GM12801 (cell line): Measurements from ENCODE around the gene FHIT.

Experiments
- TF ChIP-seq, protein P1 (sequence below): IDR thresholded peaks from one replicate; pipeline ENCODE4 v1.5.1; 2011; ENCODE audit warnings: control low read depth; ENCODE audit not compliant: insufficient read length; ENCODE audit errors: extremely low read depth

Gene FHIT

DNA sequence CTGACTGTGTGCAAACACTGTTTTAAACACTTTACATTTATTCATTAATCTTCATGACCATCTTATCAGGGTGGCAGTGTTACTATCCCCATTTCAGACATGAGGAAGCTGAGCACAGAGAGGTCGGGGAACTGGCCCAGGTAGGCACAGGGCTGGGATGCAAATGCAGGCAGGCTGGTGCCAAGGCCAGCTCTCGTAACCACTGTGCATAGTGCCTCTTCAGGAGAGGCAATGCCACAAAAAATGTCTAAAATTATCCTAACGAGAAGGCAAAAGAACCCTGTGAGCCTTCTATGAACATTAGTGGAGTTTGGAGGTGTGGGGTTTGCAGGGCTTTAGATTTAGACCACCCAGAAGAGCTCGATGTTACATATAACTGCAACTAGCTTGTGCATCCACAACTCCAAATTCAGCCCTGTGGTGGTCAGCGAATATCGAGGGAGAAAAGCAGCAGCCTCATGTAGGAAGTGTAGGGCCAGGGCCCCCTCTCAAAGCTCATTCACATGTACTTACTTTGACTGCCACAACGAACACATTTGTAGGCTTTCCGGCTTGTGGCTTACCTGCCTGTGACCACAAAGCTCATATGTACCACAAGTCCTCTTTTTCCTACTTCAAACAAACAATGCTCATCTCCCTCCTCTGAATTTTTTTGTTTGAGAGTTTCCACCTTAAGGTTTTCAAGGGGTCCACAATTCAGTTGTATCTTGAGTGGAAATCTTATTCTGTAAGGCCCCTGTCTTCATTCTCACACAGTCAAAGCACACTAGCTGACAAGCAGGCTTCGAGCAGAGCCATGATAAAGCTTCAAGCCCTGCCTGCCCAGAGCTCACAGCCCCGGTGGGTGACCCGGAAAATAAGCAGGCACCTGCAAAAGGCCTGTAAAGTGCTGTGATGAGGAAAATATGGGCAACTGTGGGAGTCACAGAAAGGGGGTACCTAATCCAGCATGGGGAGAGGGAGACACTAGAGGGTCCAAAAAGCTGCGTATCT, 1478.5 kb downstream of the FHIT start:
- TF ChIP-seq, protein P1, sequence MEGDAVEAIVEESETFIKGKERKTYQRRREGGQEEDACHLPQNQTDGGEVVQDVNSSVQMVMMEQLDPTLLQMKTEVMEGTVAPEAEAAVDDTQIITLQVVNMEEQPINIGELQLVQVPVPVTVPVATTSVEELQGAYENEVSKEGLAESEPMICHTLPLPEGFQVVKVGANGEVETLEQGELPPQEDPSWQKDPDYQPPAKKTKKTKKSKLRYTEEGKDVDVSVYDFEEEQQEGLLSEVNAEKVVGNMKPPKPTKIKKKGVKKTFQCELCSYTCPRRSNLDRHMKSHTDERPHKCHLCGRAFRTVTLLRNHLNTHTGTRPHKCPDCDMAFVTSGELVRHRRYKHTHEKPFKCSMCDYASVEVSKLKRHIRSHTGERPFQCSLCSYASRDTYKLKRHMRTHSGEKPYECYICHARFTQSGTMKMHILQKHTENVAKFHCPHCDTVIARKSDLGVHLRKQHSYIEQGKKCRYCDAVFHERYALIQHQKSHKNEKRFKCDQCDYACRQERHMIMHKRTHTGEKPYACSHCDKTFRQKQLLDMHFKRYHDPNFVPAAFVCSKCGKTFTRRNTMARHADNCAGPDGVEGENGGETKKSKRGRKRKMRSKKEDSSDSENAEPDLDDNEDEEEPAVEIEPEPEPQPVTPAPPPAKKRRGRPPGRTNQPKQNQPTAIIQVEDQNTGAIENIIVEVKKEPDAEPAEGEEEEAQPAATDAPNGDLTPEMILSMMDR: no peak

DNA sequence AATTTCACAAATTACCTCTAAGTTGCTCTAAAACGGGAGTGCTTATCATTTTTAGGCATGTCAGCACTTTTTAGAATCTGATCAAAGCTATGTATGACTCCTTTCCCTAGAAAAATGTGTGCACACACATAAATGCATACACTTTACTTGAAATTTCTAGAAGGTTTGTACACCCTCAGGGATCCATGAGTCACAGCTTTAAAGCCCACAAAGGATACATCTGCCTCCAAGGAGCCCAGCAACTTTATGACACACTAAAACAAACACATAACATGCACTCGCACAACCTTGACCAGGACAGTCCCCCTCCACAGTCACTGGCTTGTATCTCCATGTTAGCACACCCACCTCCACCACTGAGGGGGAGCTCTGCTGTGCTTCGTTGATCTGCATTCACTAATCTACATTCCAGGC, 1479.5 kb downstream of the FHIT start:
- TF ChIP-seq, protein P1: no peak

DNA sequence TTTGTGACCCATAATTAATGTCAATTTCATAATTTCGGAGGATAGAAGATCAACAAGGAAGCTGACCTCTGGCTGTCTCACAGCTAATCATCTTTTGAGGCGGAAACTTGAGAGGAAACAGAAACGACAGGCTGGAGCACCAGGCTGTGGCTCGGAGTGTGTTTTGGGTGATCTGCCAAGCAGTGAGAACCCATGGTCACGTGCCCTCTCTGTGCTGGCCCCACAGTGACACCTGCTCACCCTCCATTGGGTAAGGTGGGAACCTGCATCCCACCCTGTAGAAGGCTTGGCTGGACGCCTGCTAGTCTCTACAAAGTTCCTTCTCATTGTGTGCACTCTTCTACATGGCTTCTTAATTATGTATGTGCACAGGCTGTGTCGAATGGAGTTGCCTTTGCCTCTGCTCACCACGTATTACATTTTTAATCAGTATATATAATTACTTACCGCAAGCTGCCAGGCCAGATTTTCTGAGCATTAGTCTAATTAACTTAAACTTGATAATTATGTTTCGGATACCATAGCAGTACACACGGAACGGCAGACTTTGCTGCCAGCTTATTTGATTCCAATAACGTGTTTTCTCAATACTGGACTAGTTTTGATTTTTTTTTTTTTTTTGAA, 1482.0 kb downstream of the FHIT start:
- TF ChIP-seq, protein P1: no peak

DNA sequence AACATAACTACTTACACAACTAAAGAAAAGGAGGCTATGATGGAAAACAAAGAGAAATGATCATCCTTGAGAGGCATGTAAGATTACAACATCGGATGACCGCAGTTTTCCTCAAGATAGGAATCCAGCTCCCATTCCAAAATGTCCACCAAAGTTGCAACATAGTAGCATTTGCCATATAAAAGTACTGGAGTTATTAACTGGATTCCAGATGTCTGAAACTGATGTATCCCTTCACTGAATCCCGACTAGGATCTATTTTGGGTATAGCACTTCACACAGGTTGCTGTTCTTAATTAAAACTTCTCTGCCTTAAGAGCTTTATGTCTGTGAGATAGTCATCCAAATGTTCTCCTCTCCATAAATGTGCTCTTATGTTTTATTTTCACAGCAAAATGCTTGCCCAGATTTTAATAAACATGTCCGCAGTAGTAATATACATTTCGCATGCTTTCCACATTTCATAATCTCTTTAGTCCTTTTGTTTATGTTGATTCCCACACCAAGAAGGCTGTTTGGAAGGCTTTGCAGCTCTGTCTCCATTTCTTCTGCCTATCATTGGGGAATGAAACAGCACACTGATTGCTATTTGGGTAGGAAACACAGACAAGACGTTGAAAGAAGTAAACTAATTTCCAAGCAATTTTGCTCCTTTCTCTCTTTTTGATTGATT, 1484.9 kb downstream of the FHIT start:
- TF ChIP-seq, protein P1: no peak

DNA sequence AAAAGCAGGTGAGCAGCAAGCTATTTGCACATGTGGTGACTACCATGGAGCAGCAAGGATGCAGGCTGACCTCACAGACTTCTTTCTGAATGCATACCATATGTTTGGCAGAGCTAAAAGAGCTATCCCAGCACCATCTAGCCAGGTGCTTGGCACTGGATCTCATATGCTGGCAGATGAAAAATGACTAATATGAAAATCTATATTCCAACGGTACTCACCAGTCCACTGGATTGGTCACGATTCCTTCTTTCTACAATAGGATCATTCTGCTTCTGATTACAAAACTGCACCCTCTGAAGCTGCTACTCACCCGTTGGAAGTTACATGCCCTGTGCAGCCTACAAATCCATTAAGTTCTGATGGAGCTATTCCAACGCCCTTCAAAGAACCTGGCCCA, 1487.1 kb downstream of the FHIT start:
- TF ChIP-seq, protein P1: no peak

DNA sequence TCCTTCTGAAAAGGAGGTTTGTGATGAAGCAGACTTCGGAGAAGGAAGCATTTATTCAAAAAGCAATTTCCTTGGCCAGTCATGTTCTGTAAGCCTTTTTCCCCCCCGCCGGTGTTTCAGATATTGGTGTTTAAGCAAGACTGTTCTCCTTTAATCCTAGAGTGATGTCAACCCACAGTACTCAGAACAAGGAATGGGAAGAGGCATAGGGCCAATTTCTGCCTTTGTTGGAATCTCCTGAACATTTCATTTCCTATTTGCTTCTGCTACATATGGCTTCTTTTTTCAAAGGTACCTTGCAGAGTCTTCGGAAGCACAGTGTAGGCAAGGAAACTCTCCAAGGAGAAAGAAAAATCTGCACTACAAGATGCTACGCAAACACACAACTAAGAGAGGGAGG, 1488.3 kb downstream of the FHIT start:
- TF ChIP-seq, protein P1: no peak
